ENCODE results near the gene PDHX. TPM values are rescaled to one million over a fixed set of nuclear protein-coding genes. Genes with fewer than 3 reads are reported as not detected.
A peak's percentile ranks its signal among the peaks of the same experiment; 100 is the strongest.

PDHX gene
- total RNA-seq, 1 donor from 2014 or later, result 34.6 TPM

GRCh38 chr11:34972366-34972765, 55.9 kb downstream of the PDHX start:
- Mint-ChIP-seq H3K4me1 (ENCODE audit: unreplicated experiment) (peaks cover 24% of the 10 kb centered on the region), H3K36me3 (ENCODE audit: unreplicated experiment) (peaks cover 44% of the 10 kb centered on the region), H3K9me3 (ENCODE audit: unreplicated experiment) (no peaks in the 10 kb centered on the region), H3K27me3 (ENCODE audit: unreplicated experiment) (no peaks in the 10 kb centered on the region), H3K27ac (ENCODE audit: unreplicated experiment) (no peak overlapping the region), H3K4me3 (ENCODE audit: unreplicated experiment) (no peak overlapping the region)
- TF ChIP-seq, protein P1, sequence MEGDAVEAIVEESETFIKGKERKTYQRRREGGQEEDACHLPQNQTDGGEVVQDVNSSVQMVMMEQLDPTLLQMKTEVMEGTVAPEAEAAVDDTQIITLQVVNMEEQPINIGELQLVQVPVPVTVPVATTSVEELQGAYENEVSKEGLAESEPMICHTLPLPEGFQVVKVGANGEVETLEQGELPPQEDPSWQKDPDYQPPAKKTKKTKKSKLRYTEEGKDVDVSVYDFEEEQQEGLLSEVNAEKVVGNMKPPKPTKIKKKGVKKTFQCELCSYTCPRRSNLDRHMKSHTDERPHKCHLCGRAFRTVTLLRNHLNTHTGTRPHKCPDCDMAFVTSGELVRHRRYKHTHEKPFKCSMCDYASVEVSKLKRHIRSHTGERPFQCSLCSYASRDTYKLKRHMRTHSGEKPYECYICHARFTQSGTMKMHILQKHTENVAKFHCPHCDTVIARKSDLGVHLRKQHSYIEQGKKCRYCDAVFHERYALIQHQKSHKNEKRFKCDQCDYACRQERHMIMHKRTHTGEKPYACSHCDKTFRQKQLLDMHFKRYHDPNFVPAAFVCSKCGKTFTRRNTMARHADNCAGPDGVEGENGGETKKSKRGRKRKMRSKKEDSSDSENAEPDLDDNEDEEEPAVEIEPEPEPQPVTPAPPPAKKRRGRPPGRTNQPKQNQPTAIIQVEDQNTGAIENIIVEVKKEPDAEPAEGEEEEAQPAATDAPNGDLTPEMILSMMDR (IDR thresholded peaks at IDR 0.05), result no peak
- no peak for DNase-seq (ENCODE audit: extremely low spot score, unreplicated experiment)

DNA sequence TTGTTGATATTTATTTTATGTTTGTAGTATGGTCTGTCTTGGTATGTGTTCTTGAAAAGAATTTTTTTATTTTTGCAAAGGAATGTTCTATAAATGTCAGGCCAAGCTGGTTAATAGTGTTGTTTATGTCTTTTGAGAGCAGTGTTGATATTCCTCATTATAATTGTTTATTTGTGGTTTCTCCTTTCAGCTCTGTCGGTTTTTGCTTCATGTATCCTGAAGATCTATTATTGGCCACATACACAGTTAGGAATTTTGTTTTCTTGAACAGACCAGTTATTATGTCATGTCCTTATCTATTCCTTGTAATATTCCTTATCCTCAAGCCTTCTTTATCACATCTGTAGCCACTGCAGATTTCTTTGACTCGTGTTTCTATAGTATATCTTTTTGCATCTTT, 56.5 kb downstream of the PDHX start:
- peaks cover 41% of the 10 kb centered on the region for H3K36me3 Mint-ChIP-seq (ENCODE audit: unreplicated experiment)
- no peak for DNase-seq (ENCODE audit: extremely low spot score, unreplicated experiment)
- no peaks in the 10 kb centered on the region for H3K27me3 Mint-ChIP-seq (ENCODE audit: unreplicated experiment)
- H3K4me3 Mint-ChIP-seq (ENCODE audit: unreplicated experiment), result no peak overlapping the region
- H3K4me1 Mint-ChIP-seq (ENCODE audit: unreplicated experiment), result peaks cover 30% of the 10 kb centered on the region
- TF ChIP-seq, protein P1 (IDR thresholded peaks at IDR 0.05), result no peak
- H3K9me3 Mint-ChIP-seq (ENCODE audit: unreplicated experiment), result no peaks in the 10 kb centered on the region
- H3K27ac Mint-ChIP-seq (ENCODE audit: unreplicated experiment), result no peak overlapping the region

DNA sequence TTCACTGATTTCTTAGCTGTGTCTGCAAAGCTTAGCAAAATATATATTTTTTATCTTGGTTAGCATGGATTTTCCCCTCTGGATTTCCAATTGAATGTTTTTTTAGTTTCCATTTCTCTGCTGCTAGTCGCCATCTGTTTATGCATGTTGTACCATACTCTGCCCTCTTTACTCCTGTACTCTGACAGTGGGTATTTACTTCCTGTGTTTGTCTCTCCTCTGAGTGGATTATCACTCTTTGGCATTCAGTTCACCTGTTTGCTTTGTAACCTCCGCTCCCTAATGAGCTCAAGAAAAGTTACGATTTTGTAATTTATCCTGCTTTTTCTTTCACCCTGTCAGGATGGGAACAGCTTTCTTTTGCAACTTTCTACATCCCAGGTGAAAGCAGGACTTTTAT, 59.1 kb downstream of the PDHX start:
- no peak for DNase-seq (ENCODE audit: extremely low spot score, unreplicated experiment)
- TF ChIP-seq, protein P1 (IDR thresholded peaks at IDR 0.05), result no peak
- H3K36me3 Mint-ChIP-seq (ENCODE audit: unreplicated experiment), result peaks cover 36% of the 10 kb centered on the region
- H3K4me3 Mint-ChIP-seq (ENCODE audit: unreplicated experiment), result peak overlapping the region; percentile 11
- no peaks in the 10 kb centered on the region for H3K27me3 Mint-ChIP-seq (ENCODE audit: unreplicated experiment)
- H3K9me3 Mint-ChIP-seq (ENCODE audit: unreplicated experiment), result no peaks in the 10 kb centered on the region
- H3K4me1 Mint-ChIP-seq (ENCODE audit: unreplicated experiment), result peaks cover 42% of the 10 kb centered on the region
- peak overlapping the region; percentile 79 for H3K27ac Mint-ChIP-seq (ENCODE audit: unreplicated experiment)

DNA sequence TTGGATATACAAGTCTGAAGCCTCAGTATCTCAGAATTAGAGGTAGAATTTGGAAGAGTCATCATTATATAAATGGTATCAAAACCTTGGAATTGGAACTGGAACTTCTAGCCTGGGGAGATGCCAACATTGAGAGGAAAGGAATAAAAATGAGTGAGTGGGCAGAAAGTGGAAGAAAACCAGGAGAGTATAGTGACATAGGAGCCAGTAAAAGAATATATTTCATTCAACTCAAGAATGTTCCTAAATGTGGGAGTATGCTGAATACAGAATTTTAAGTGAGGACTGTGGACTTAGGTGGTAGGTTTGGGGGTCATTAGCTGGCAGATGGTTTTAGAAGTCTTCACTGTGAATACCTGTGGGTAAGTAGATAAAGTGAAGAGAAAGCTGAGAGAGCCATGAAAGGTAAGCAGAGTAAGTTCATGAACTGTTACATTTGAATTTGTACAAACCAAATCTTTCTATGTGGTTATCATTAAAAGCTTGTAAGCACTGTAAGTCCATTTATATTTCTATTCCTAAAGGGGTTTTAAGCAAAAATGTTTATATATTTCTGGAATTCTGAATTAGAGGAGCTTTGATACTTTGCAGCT, 60.2 kb downstream of the PDHX start:
- H3K9me3 Mint-ChIP-seq (ENCODE audit: unreplicated experiment), result no peaks in the 10 kb centered on the region
- H3K27ac Mint-ChIP-seq (ENCODE audit: unreplicated experiment), result peak overlapping the region; percentile 79
- H3K27me3 Mint-ChIP-seq (ENCODE audit: unreplicated experiment), result no peaks in the 10 kb centered on the region
- DNase-seq (ENCODE audit: extremely low spot score, unreplicated experiment), result no peak
- H3K4me1 Mint-ChIP-seq (ENCODE audit: unreplicated experiment), result peaks cover 42% of the 10 kb centered on the region
- peaks cover 31% of the 10 kb centered on the region for H3K36me3 Mint-ChIP-seq (ENCODE audit: unreplicated experiment)
- TF ChIP-seq, protein P1 (IDR thresholded peaks at IDR 0.05), result no peak
- H3K4me3 Mint-ChIP-seq (ENCODE audit: unreplicated experiment), result no peak overlapping the region

DNA sequence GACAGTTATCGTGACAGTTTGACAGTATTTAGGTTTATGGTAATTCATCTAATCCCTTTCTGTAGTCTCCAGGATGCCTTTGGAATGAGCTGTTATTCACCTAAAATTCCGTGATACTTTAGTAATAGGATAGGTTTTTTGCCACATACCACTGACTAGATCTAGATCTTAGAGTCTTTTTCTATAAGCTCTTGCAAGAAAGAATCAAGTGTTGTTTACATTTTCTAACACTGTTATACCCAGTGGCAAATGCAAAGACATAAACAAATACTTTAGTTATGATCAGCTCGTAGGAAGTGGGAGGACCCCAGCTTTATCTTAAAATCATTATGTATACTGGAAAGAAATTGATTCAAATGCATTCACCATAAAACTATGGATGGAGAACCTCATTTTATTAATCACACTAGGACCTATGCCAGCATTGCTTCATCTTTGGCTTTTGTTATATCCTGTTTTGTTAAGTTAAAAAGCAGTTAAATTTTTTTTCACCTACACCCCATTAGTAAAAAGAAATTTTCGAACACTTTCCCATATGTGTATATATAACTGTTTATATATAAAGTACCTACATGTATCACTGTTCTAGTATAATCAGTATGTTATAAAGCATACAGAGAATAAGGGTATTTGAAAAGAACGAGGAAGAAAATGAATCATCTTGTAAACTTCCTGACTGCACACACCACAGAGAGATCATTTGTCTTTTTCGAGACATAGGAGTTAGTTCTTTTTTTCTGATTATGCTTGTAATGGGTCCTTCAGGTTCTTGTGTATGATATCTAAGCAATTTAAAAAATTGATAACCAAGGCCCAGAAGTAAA, 60.9 kb downstream of the PDHX start:
- Mint-ChIP-seq H3K4me1 (ENCODE audit: unreplicated experiment) (peaks cover 42% of the 10 kb centered on the region), H3K36me3 (ENCODE audit: unreplicated experiment) (peaks cover 34% of the 10 kb centered on the region), H3K4me3 (ENCODE audit: unreplicated experiment) (peak overlapping the region; percentile 12), H3K27me3 (ENCODE audit: unreplicated experiment) (no peaks in the 10 kb centered on the region), H3K27ac (ENCODE audit: unreplicated experiment) (peak overlapping the region; percentile 79), H3K9me3 (ENCODE audit: unreplicated experiment) (no peaks in the 10 kb centered on the region)
- DNase-seq (ENCODE audit: extremely low spot score, unreplicated experiment), result no peak
- TF ChIP-seq, protein P1 (IDR thresholded peaks at IDR 0.05), result no peak

Data from osteocyte (in vitro differentiated cells).